NCI-H446 treated with DMSO at 0.1 percent for 48 hours (cell line): ENCODE measurements around the gene CDH4.

Source experiments
- DNase-seq: peaks from one replicate; lab custom pipeline; 2025; lab: John Stamatoyannopoulos, UW

The CDH4 gene

DNA sequence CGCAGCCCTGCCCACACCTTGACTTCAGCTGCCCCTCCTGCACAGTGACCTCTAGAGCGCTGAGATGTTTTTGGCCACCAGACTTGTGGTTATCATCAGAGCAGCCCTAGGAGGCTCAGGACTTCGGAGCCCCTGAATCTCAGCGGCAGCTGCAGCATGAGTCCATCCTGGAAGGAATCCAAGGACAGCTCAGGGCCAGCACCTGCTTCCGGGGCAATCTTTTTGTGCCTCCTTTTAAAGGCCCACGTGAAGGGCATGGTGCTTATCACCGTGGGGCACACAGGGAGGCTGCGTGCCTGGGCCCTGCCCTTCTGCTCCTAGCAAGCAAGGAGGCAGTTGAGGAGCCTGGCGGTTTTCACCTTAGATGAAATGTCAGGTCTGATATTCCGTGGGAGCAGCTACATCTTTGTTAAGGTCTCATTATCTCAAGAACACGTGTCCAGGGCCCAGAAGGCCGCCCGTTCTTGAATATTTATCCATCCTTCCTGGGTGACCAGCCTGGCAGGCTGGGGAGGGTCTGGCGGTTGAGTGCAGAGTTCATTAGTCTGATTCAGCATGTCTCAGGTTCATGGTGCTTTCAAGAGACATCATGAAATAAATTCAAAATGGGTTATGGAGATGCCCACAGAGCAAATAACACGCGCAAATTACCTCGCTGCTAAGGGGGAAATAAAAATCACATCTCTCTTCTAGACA lies 421.2 kb downstream of the CDH4 start:
- no peak for DNase-seq

GRCh38 chr20:61674121-61674520 lies 422.1 kb downstream of the CDH4 start:
- no peak for DNase-seq

DNA sequence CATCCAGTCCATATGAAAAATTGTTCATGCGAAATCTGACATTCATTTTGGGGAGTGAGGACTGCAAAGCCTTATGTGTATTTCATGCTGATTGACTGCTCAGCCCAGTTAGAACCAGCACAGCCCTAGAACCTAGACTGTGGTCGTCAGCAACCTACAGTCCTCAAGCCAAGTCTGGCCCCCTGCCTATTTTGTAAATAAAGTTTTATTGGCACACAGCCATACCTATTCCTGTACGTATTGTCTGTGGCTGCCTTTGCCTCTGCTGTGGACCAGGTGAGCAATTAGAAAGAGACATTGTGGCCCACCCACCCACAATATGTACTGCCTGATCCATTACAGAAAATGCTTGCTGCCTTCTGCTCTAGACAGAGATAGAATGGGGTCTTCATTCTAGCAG lies 422.6 kb downstream of the CDH4 start:
- no peak for DNase-seq

GRCh38 chr20:61677928-61678327 lies 425.9 kb downstream of the CDH4 start:
- no peak for DNase-seq

DNA sequence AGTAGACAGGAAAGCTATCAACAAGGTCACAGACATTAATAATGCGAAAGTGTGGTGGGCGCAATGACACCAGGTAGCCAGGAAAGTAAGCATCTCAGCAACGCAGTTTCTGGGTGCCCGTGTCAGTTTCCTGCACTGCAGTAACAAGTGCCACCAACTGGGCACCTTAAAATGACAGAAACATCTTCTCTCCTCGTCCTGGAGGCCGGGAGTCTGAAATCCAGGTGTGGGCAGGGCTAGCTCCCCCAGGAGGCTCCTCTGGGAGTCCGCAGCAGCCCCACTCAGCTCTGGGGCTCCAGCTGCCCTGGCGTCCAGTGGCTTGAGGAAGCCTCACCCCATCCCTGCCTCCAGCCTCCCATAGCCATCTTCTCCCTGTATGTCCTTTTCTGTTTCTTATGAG lies 426.4 kb downstream of the CDH4 start:
- no peak for DNase-seq

GRCh38 chr20:61679473-61679872 lies 427.4 kb downstream of the CDH4 start:
- no peak for DNase-seq

- no peak for DNase-seq
Measured at GRCh38 chr20:61680096-61680495, 428.0 kb downstream of the CDH4 start.

GRCh38 chr20:61682114-61682995 lies 430.3 kb downstream of the CDH4 start:
- no peak for DNase-seq

DNA sequence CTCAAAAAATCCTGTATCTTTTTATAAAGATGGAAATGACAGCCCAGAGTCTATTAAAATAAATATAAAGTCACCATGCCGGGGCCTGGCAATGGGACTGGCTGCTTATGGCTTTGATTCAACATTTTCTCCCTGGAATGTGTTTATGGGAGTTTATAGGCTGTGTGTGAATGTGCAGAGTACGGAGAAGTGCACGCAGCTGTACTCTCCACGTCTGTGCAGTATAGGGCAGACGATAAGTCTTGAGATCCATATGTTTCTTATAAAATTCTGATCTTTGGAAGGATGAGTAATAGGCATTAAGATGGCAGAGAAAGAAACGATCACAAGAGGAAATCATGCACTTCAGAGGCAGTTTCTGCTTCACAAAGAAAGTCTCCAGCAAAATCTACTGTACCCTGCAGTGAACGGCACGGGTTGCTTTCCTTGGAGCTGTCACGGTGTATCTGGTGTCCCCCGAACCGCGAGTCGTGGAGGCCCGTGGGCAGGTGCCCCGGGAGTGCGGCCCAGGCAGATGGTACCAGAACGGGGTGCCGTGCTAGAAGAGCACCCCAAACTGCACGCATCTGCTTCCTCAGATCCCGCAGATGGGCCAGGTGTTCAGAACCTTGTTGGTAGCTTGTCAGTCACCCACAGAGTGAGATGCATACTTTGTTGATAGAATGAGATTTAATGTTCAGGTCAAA lies 431.1 kb downstream of the CDH4 start:
- DNase-seq: no peak

- no peak for DNase-seq
Measured at GRCh38 chr20:61683721-61684120, 431.7 kb downstream of the CDH4 start.

DNA sequence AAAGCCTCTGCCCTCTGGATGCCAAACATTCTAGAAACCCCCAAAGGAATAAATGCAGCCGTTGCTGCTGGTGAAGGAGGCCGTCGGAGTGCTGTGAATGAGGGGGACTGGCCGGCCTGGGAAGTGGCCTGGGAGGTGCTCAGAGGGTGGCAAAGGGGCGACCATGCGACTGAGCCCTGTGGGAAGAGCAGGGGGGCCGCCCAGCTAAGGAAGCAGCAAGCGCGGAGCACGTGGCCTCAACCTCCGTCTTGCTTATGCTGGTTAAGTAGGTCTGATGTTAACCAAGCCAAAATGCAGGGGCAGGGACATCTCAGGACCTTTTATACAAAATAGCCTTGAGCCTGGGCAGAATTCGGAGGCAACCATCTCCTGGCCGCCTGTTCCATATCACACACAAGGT lies 432.1 kb downstream of the CDH4 start:
- no peak for DNase-seq

- DNase-seq: no peak
Measured at GRCh38 chr20:61684583-61685235, 432.6 kb downstream of the CDH4 start.

- DNase-seq: no peak
Measured at GRCh38 chr20:61685462-61685861, 433.4 kb downstream of the CDH4 start.

DNA sequence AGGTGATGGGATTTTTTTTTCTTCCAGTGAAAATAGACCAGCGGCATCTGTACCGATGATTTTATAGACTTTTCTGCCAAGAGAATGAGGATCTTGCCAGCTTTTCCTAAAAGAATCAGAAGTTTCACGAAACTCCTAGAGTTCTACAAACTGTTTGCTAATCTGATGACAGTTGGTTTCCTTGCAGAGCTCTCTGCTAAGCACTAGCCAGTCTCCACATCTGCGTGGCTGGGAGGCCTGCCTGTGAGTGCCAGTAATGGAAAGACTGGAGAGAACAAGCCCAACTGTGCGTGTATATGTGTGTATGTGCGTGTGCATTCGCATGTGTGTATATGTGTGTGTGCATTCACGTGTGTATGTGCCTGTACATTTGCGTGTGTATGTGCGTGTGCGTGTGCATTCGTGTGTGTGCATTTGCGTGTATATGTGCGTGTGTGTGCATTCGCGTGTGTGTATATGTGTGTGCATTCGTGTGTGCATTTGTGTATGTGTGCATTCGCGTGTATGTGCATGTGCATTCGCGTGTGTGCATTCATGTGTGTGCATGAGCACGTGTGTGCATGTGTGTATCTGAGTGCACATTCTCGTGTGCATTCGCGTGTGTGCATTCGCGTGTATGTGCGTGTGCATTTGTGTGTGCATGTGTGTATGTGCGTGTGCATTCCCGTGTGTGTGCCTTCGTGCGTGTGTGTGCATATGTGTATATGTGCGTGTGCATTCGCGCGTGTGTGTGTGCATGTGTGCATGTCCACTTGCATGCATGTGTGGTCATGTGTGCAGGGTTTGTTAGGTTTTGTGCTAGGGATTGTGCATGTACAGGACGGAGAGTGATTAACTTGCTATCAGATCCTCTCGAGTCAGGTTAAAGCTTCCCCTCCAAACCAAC lies 434.2 kb downstream of the CDH4 start:
- no peak for DNase-seq

DNA sequence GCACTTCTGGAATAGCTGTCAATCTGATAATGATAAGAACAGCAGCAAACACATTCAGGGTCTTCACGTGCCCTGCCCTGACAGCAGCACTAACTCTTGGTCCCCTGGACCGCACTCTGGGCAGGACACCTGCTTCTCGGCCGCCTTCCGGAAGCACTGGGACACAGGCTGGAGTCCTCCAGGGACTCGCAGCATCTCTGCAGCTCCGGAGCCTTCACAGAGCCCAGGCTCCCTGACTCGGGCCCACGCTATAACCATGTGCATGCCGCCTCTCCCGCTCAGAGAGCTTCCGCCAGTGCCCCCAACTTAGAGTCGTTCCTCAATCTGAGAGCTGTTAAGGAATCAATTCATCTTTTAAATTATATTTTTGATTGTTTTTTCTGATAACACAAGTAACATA lies 436.4 kb downstream of the CDH4 start:
- DNase-seq: no peak

GRCh38 chr20:61690150-61690549 lies 438.1 kb downstream of the CDH4 start:
- DNase-seq: no peak

GRCh38 chr20:61690993-61691838 lies 439.2 kb downstream of the CDH4 start:
- DNase-seq: no peak

GRCh38 chr20:61691978-61692377 lies 439.9 kb downstream of the CDH4 start:
- no peak for DNase-seq

DNA sequence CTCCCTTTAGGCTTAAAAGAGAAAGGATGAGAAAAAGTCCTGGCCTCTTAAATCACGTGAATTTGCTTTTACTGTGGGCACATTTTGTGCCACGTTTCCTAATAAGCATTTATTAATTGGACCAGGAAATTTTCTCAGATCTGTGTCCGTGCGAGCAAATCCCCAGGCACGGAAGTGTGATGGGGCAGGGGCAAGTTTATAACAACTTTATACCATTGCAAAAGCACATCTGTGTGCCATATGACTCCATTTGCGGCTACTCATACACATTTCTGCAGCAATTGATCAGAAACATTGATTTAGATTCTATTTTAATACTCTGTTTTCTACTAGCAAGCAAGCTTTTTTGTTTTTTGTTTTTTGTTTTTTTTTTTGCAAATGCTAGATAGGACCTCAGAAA lies 440.4 kb downstream of the CDH4 start:
- no peak for DNase-seq

DNA sequence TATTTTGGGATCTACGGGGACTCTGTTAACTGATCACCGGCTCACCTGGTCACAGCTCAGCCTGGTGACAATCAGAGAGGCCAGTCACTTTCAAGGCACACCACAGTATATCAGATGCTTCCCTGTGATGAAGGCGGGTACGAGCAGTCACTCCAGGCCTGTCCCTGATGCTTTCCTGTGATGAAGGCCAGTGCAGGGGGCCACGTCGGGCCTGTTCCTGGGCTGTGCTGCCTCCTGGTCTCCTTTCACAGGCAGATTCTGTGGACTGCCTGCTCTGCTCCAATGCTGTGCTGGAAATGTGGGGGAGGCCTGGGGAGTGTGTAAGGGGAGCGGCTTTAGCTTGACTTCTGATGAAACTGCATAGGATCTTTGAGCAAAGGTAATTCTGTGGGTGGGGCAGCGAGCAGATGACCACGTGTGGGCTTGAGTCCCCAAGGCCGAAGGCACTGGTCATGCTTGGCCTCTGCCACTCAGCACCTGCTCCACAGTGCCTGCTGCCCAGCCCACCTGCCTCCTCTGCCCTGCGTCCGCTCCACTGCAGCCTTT lies 441.1 kb downstream of the CDH4 start:
- DNase-seq: no peak
